ENCODE data around the gene SMOC2.

The SMOC2 gene

GRCh38 chr6:168546151-168546550 lies 105.2 kb downstream of the SMOC2 start:
- H3K4me1 Mint-ChIP-seq = peaks cover 6% of the 10 kb centered on the region
- peaks cover 5% of the 10 kb centered on the region for H3K9me3 Mint-ChIP-seq
- DNase-seq = no peak
- H3K27ac Mint-ChIP-seq = no peak overlapping the region
- TF ChIP-seq CTCF (IDR thresholded peaks at IDR 0.05) = no peak
- no peak overlapping the region for H3K4me3 Mint-ChIP-seq
- no peaks in the 10 kb centered on the region for H3K36me3 Mint-ChIP-seq (ENCODE audit: low read depth)
- H3K27me3 Mint-ChIP-seq (ENCODE audit: low read depth, poor library complexity) = peaks cover 7% of the 10 kb centered on the region

- H3K36me3 Mint-ChIP-seq (ENCODE audit: low read depth) = no peaks in the 10 kb centered on the region
- H3K9me3 Mint-ChIP-seq = peaks cover 5% of the 10 kb centered on the region
- TF ChIP-seq CTCF (IDR thresholded peaks at IDR 0.05) = no peak
- no peak for DNase-seq
- no peak overlapping the region for H3K27ac Mint-ChIP-seq
- H3K4me3 Mint-ChIP-seq = no peak overlapping the region
- H3K4me1 Mint-ChIP-seq = peaks cover 6% of the 10 kb centered on the region
- H3K27me3 Mint-ChIP-seq (ENCODE audit: low read depth, poor library complexity) = peaks cover 3% of the 10 kb centered on the region
Observed at GRCh38 chr6:168546730-168547129, 105.7 kb downstream of the SMOC2 start.

GRCh38 chr6:168550326-168550725 lies 109.3 kb downstream of the SMOC2 start:
- DNase-seq = no peak
- peaks cover 6% of the 10 kb centered on the region for H3K4me1 Mint-ChIP-seq
- no peak overlapping the region for H3K27ac Mint-ChIP-seq
- H3K36me3 Mint-ChIP-seq (ENCODE audit: low read depth) = no peaks in the 10 kb centered on the region
- H3K4me3 Mint-ChIP-seq = no peak overlapping the region
- no peaks in the 10 kb centered on the region for H3K27me3 Mint-ChIP-seq (ENCODE audit: low read depth, poor library complexity)
- peaks cover 5% of the 10 kb centered on the region for H3K9me3 Mint-ChIP-seq
- no peak for TF ChIP-seq CTCF (IDR thresholded peaks at IDR 0.05)

- Mint-ChIP-seq H3K27me3 (ENCODE audit: low read depth, poor library complexity) (no peaks in the 10 kb centered on the region), H3K4me1 (peaks cover 5% of the 10 kb centered on the region), H3K27ac (no peak overlapping the region), H3K4me3 (no peak overlapping the region), H3K36me3 (ENCODE audit: low read depth) (no peaks in the 10 kb centered on the region), H3K9me3 (peaks cover 5% of the 10 kb centered on the region)
- no peak for TF ChIP-seq CTCF (IDR thresholded peaks at IDR 0.05)
- DNase-seq = no peak
Observed at GRCh38 chr6:168554472-168554871, 113.5 kb downstream of the SMOC2 start.

- H3K36me3 Mint-ChIP-seq (ENCODE audit: low read depth) = no peaks in the 10 kb centered on the region
- H3K27me3 Mint-ChIP-seq (ENCODE audit: low read depth, poor library complexity) = no peaks in the 10 kb centered on the region
- H3K27ac Mint-ChIP-seq = no peak overlapping the region
- DNase-seq = no peak
- H3K4me3 Mint-ChIP-seq = no peak overlapping the region
- peaks cover 5% of the 10 kb centered on the region for H3K4me1 Mint-ChIP-seq
- H3K9me3 Mint-ChIP-seq = peaks cover 5% of the 10 kb centered on the region
- no peak for TF ChIP-seq CTCF (IDR thresholded peaks at IDR 0.05)
Observed at GRCh38 chr6:168554898-168555617, 114.1 kb downstream of the SMOC2 start.

GRCh38 chr6:168555618-168556273 lies 114.8 kb downstream of the SMOC2 start:
- Mint-ChIP-seq H3K27ac (no peak overlapping the region), H3K36me3 (ENCODE audit: low read depth) (no peaks in the 10 kb centered on the region), H3K27me3 (ENCODE audit: low read depth, poor library complexity) (no peaks in the 10 kb centered on the region), H3K4me1 (peaks cover 5% of the 10 kb centered on the region), H3K4me3 (no peak overlapping the region), H3K9me3 (peaks cover 3% of the 10 kb centered on the region)
- no peak for DNase-seq
- TF ChIP-seq CTCF (IDR thresholded peaks at IDR 0.05) = no peak

All from nephron progenitor cell (in vitro differentiated cells).